GM12878 (cell line): ENCODE measurements around the gene CNNM4. TPM values are rescaled to one million over a fixed set of nuclear protein-coding genes. Genes with fewer than 3 reads are reported as not detected.
A peak's percentile ranks its signal among the peaks of the same experiment; 100 is the strongest.

Experiments
- ATAC-seq: fragments of 200-7000 bp; cut with Tn5 transposase; 3 replicates; pipeline ENCODE4 v1.9.1; 2020; ENCODE audit warnings: mild to moderate bottlenecking, moderate library complexity
- BruUV-seq: library from RNA; stranded (reverse); fragments of 400-500 nt; replicated peaks from 2 replicates; lab custom pipeline; 2021; lab: Mats Ljungman, UMichigan
- CTCF ChIA-PET: fragments of 300-600 bp; sonication (Branson Sonifier 250); formaldehyde crosslinking; extraction: SDS; loops from one replicate; lab custom pipeline; 2021; ENCODE audit warnings: inconsistent platforms; lab: Yijun Ruan, JAX
- POLR2A ChIA-PET: fragments of 350-600 bp; formaldehyde crosslinking; extraction: SDS; loops from one replicate; lab custom pipeline; 2021; ENCODE audit warnings: inconsistent platforms; lab: Charles Lee
- RAD21 ChIA-PET: fragments of 300-600 bp; sonication (Branson Sonifier 250); formaldehyde crosslinking; loops from one replicate; lab custom pipeline; 2023; ENCODE audit warnings: antibody characterized with exemption; ENCODE audit not compliant: unreplicated experiment; lab: Charles Lee
- SMC1A ChIA-PET: fragments of 300-600 bp; sonication (Branson Sonifier 250); formaldehyde crosslinking; loops from one replicate; lab custom pipeline; 2023; ENCODE audit not compliant: unreplicated experiment, uncharacterized antibody; lab: Charles Lee
- DNase-seq: peaks from one replicate; pipeline ENCODE4 v3.0.0-alpha.2; 2011; ENCODE audit warnings: low read depth, low spot score
- FAIRE-seq: peaks from 3 replicates; lab custom pipeline; 2011; peaks lifted over from hg19 to GRCh38; lab: Jason Lieb, UNC
- H2AFZ ChIP-seq: 2 replicates; pipeline ENCODE4 v1.6.0; 2011; ENCODE audit warnings: low read depth, low read length, control low read depth; ENCODE audit not compliant: control insufficient read depth
- H3K27ac ChIP-seq: 2 replicates; pipeline ENCODE4 v1.5.1; 2011; ENCODE audit warnings: control low read depth; ENCODE audit not compliant: control insufficient read depth, insufficient read depth
- H3K27me3 ChIP-seq, 2 experiments: replicated peaks in 1 of 2; 2 replicates each; pipeline versions ENCODE4 v1.6.0 to v1.6.1; 2011; ENCODE audit warnings: low read length in 1 of 2; ENCODE audit not compliant: control insufficient read depth in 2 of 2, insufficient read depth in 2 of 2
- H3K36me3 ChIP-seq, 2 experiments: 2 replicates each; pipeline ENCODE4 v1.5.1; 2011; ENCODE audit warnings: low read length in 1 of 2; ENCODE audit not compliant: control insufficient read depth in 2 of 2, insufficient read depth in 2 of 2
- H3K4me1 ChIP-seq: 2 replicates; pipeline ENCODE4 v1.6.1; 2011; ENCODE audit warnings: mild to moderate bottlenecking, low read length, moderate library complexity, mixed read lengths; ENCODE audit not compliant: control insufficient read depth, insufficient read depth
- H3K4me2 ChIP-seq: 2 replicates; pipeline ENCODE4 v1.6.0; 2011; ENCODE audit warnings: control low read depth; ENCODE audit not compliant: control insufficient read depth, insufficient read depth
- H3K4me3 ChIP-seq: fragments of 200-600 bp; sonication (generic); 2 replicates; pipeline ENCODE4 v1.5.1; 2016
- H3K79me2 ChIP-seq: 2 replicates; pipeline ENCODE4 v1.6.0; 2011; ENCODE audit warnings: low read length; ENCODE audit not compliant: control insufficient read depth, insufficient read depth
- H3K9ac ChIP-seq: 2 replicates; pipeline ENCODE4 v1.8.0; 2011; ENCODE audit warnings: low read length, control low read depth, mixed read lengths; ENCODE audit not compliant: control insufficient read depth, insufficient read depth
- H3K9me3 ChIP-seq: replicated peaks from 3 replicates; pipeline ENCODE4 v1.5.1; 2011; ENCODE audit warnings: mild to moderate bottlenecking, low read length; ENCODE audit not compliant: control insufficient read depth, insufficient read depth
- H4K20me1 ChIP-seq: 2 replicates; pipeline ENCODE4 v1.6.0; 2011; ENCODE audit not compliant: control insufficient read depth, insufficient read depth
- CREM ChIP-seq: IDR thresholded peaks from 2 replicates; pipeline ENCODE4 v1.6.1; 2014; ENCODE audit warnings: antibody characterized with exemption, low read depth
- ETV6 ChIP-seq, 2 experiments: fragments of 450-650 bp in 1 of 2; IDR thresholded peaks in 1 of 2; conservative IDR thresholded peaks in 1 of 2; 2 replicates each; pipeline ENCODE4 v1.6.1; 2014; ENCODE audit warnings: antibody characterized with exemption in 1 of 2, borderline replicate concordance in 1 of 2, low read depth in 1 of 2, mild to moderate bottlenecking in 1 of 2, moderate library complexity in 1 of 2
- MXI1 ChIP-seq: fragments of 150-350 bp; IDR thresholded peaks from 2 replicates; pipeline ENCODE4 v1.6.1; 2011; ENCODE audit warnings: low read depth, mild to moderate bottlenecking, inconsistent platforms, low read length, improper control_type of control experiment
- MYB ChIP-seq: fragments of 150-350 bp; IDR thresholded peaks from 2 replicates; pipeline ENCODE4 v1.6.1; 2014; ENCODE audit warnings: mild to moderate bottlenecking, low read depth, low read length, borderline replicate concordance
- POLR2A ChIP-seq: IDR thresholded peaks from 2 replicates; pipeline ENCODE4 v1.6.1; 2011; ENCODE audit warnings: low read depth, mild to moderate bottlenecking, low read length
- RUNX3 ChIP-seq: IDR thresholded peaks from 2 replicates; pipeline ENCODE4 v1.6.1; 2012; ENCODE audit warnings: low read length, inconsistent platforms
- WGBS: methylation state at CpG from one replicate; pipeline ENCODE4 v1.1.6; 2016; ENCODE audit warnings: low lambda C conversion rate; ENCODE audit not compliant: insufficient replicate concordance, insufficient coverage; ENCODE audit errors: missing lambda C conversion rate; 5-methylcytosine and 5-hydroxymethylcytosine counted together
- in situ Hi-C: fragments of 300-500 bp; cut with MboI; formaldehyde crosslinking; loops from 9 replicates; pipeline ENCODE4 v1.14.3; 2018; ENCODE audit warnings: mixed read lengths
- intact Hi-C: fragments of 100-400 bp; cut with micrococcal nuclease; formaldehyde crosslinking; loops from one replicate; pipeline ENCODE4 v1.14.2; 2022; ENCODE audit not compliant: unreplicated experiment
- polyA plus RNA-seq, 11 experiments: library from polyadenylated mRNA; depleted of rRNA in 4 of 11; unstranded in 6 of 11; stranded (reverse) in 5 of 11; fragments of >200 nt; fragmentation: Nextera tagmentation in 4 of 11; fragmentation: Illumina TruSeq in 1 of 11; extraction: Ambion mirVana in 4 of 11; extraction: Trizol in 1 of 11; gene quantifications; 1 replicate in 1 of 11; 2 replicates in 10 of 11; pipeline versions ENCODE4 v1.2.1 to v1.2.3, GENCODE V29; 2011 to 2016; ENCODE audit warnings: inconsistent platforms in 2 of 11, missing spikeins in 2 of 11, low read depth in 1 of 11
- total RNA-seq, 4 experiments: library from RNA; depleted of rRNA in 3 of 4; stranded (reverse); fragments of >200 nt in 3 of 4; fragmentation: Illumina TruSeq in 1 of 4; extraction: Trizol in 1 of 4; gene quantifications; 2 replicates each; pipeline versions ENCODE4 v1.2.1 to v1.2.3, GENCODE V29; 2013 to 2021
- TF ChIP-seq, protein P1 (sequence below): fragments of 450-650 bp; IDR thresholded peaks from 2 replicates; pipeline ENCODE4 v1.6.1; 2017; ENCODE audit warnings: mild to moderate bottlenecking

The CNNM4 gene
- total and polyA plus RNA-seq, 10 of the 15 experiments (the other 5 are each of a cell fraction or from before 2014, with no cell fraction given): 2.4 to 13.8 (median 8.1) TPM

DNA sequence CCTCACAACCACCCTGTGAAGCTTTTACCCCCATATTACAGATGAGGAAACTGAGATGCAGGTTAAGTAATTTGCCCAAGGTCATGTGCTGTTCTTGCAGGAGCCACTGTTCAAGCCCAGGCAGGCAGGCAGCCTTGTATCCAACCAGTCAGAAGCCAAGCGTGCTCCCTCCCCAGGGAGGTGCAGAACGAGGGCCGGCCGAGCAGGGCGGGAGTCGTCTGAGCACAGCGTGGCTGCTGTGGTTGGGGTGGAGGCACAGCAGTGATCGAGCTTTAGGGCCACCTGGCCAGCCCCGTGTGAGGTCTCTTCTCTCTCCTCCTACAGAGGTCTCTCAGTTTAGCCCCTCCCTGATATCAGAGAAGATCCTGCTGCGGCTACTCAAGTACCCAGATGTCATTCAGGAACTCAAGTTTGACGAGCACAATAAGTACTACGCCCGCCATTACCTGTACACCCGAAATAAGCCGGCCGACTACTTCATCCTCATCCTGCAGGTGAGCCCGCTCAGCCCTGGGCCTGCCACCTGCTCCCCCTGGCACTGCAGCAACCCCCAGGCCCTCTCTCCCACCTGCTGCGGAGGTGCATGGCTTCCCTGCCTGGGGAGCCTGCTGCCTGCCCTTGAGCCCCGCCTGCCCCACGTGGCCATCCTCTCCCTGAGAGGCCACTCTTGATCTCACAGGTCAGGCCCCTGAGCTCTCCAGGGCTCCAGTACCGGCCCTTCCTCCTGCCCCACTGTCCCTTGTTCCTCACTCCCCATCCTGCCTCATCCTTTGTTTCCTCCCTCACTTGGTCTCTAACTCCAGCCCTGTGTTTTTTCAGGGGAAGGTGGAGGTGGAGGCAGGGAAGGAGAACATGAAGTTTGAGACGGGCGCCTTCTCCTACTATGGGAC is 38.3 kb downstream of the CNNM4 start:
- Histone ChIP-seq H3K36me3 (peaks cover 20 to 23% of the 10 kb centered on the region in 2 experiments), H3K4me3 (no peak overlapping the region), H2AFZ (no peak overlapping the region), H3K79me2 (no peaks in the 10 kb centered on the region; the same call in 1 of the 2 replicates), H3K27me3 (no peaks in the 10 kb centered on the region), H3K27ac (no peak overlapping the region), H4K20me1 (no peaks in the 10 kb centered on the region), H3K4me2 (no peak overlapping the region), H3K4me1 (peaks cover 18% of the 10 kb centered on the region), H3K9me3 (no peaks in the 10 kb centered on the region), H3K9ac (no peak overlapping the region)
- SMC1A ChIA-PET: interaction anchor here (2.4 kb wide), 1 partner anchor 36 kb away, joined by 16 read pairs; no protein-coding TSS in a partner anchor
- POLR2A ChIA-PET: no interaction called here
- FAIRE-seq (no peak), DNase-seq (no peak), ATAC-seq (no peak)
- no TSS peak for BruUV-seq
- 86% methylated on average over 23 of the region's 23 CpGs for WGBS
- CTCF ChIA-PET: interaction anchor here (0.7 to 2.6 kb wide), 4 partner anchors 20 to 288 kb away, joined by 3 to 10 read pairs (median 4); no protein-coding TSS in a partner anchor
- intact Hi-C loops: no loop called here
- in situ Hi-C loops: no loop called here
- TF ChIP-seq CREM (no peak), ETV6 (conservative IDR thresholded peaks at IDR 0.05 in 1 of 2, IDR thresholded peaks at IDR 0.05 in 1 of 2; ENCODE audit: borderline replicate concordance in 1 of 2, low read depth in 1 of 2) (no peak), POLR2A (0 out of 2 replicates have a peak, but pooled peaks have one; percentile 5)
- TF ChIP-seq, all 136 proteins: peak for 1
- RAD21 ChIA-PET: interaction anchor here (1.3 to 2.1 kb wide), 2 partner anchors 33 to 37 kb away, joined by 4 to 15 read pairs; partner anchors contain the start of gene CNNM4

DNA sequence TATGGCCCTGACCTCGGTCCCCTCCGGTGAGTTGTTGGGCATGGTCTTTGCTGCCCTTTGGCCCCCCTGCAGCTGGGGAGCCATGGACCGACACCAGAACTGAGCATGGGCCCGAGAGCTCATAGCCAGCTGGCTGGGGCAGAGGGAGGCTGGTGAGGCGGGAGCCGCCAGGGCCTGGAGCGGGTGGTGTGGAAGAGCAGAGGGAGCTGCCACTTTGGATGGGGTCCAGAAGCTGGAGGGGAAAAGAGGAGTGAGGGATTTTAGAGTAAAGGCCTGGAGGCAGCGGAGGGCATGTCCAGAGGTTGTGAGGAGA is 38.9 kb downstream of the CNNM4 start:
- TF ChIP-seq MXI1 (no peak), RUNX3 (no peak), MYB (no peak)
- TF ChIP-seq, protein P1, sequence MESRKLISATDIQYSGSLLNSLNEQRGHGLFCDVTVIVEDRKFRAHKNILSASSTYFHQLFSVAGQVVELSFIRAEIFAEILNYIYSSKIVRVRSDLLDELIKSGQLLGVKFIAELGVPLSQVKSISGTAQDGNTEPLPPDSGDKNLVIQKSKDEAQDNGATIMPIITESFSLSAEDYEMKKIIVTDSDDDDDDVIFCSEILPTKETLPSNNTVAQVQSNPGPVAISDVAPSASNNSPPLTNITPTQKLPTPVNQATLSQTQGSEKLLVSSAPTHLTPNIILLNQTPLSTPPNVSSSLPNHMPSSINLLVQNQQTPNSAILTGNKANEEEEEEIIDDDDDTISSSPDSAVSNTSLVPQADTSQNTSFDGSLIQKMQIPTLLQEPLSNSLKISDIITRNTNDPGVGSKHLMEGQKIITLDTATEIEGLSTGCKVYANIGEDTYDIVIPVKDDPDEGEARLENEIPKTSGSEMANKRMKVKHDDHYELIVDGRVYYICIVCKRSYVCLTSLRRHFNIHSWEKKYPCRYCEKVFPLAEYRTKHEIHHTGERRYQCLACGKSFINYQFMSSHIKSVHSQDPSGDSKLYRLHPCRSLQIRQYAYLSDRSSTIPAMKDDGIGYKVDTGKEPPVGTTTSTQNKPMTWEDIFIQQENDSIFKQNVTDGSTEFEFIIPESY: no peak
- TF ChIP-seq, all 136 proteins: peak for 0
- Histone ChIP-seq H3K9ac (no peak overlapping the region), H3K36me3 (peaks cover 20 to 23% of the 10 kb centered on the region in 2 experiments), H3K4me3 (no peak overlapping the region), H3K79me2 (no peaks in the 10 kb centered on the region; the same call in 1 of the 2 replicates), H2AFZ (no peak overlapping the region), H3K4me1 (peaks cover 18% of the 10 kb centered on the region), H3K27me3 (no peaks in the 10 kb centered on the region), H3K9me3 (no peaks in the 10 kb centered on the region), H4K20me1 (no peaks in the 10 kb centered on the region), H3K4me2 (no peak overlapping the region), H3K27ac (no peak overlapping the region)
- ChIA-PET RAD21 (interaction anchor here (1.9 to 2.1 kb wide), 2 partner anchors 32 to 38 kb away, joined by 6 to 15 read pairs; partner anchors contain the start of gene CNNM4), CTCF (interaction anchor here (0.7 to 2.6 kb wide), 8 partner anchors 21 to 289 kb away, joined by 3 to 42 read pairs (median 4); partner anchors contain the start of gene CNNM4), POLR2A (no interaction called here), SMC1A (interaction anchor here (0.9 to 2.4 kb wide), 4 partner anchors 25 to 313 kb away, joined by 3 to 16 read pairs (median 4); partner anchors contain the start of genes ANKRD36 and CNNM4)
- FAIRE-seq: no peak
- ATAC-seq: no peak
- intact Hi-C loops: no loop called here
- no TSS peak for BruUV-seq
- WGBS: 95% methylated on average over 8 of the region's 8 CpGs
- in situ Hi-C loops: no loop called here
- no peak for DNase-seq
